ENCODE measurements around the gene MED29.

Gene MED29

DNA sequence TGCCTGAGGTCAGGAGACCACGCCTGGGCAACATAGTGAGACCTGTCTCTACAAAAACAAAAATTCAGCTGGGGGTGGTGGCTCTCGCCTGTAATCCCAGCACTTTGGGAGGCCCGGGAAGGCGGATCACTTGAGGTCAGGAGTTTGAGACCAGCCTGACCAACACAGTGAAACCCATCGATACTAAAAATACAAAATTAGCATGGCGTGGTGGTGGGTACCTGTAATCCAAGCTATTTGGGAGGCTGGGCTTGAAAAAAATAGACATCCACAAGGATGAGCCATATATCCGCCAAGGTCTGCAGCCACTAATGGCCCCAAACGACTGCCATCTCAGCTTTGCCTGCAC, 41.5 kb downstream of the MED29 start:
- H3K4me1 ChIP-seq (ENCODE audit: low read length): peaks cover 46% of the 10 kb centered on the region
- H3K9ac ChIP-seq (ENCODE audit: low read length): no peak overlapping the region
- H3K4me2 ChIP-seq (ENCODE audit: low read depth, low read length): no peak overlapping the region
- peaks cover 16% of the 10 kb centered on the region for H3K36me3 ChIP-seq (replicated peaks; ENCODE audit: insufficient read depth, low read length)
- H3K79me2 ChIP-seq (ENCODE audit: low read length): peaks cover 31% of the 10 kb centered on the region
- peak overlapping the region; percentile 99; the same call in 1 of the 2 replicates for H3K27ac ChIP-seq (ENCODE audit: low read length)
- H2AFZ ChIP-seq (ENCODE audit: low read length): no peak overlapping the region
- no peaks in the 10 kb centered on the region for H3K9me3 ChIP-seq (replicated peaks; ENCODE audit: insufficient read depth, low read length)
- H3K4me3 ChIP-seq (ENCODE audit: low read length): no peak overlapping the region
- no peak for DNase-seq
- TF ChIP-seq CTCF (IDR thresholded peaks at IDR 0.05; ENCODE audit: low read length) (no peak), EZH2 (optimal IDR thresholded peaks at IDR 0.05; ENCODE audit: low read depth, low read length) (no peak), EZH2phosphoT487 (IDR thresholded peaks at IDR 0.05; ENCODE audit: low read length) (no peak)
- no peaks in the 10 kb centered on the region for H3K9me2 ChIP-seq (replicated peaks; ENCODE audit: insufficient read depth, low read length)
- no peaks in the 10 kb centered on the region for H3K27me3 ChIP-seq (replicated peaks; ENCODE audit: insufficient read depth, low read length)
- H4K20me1 ChIP-seq (ENCODE audit: insufficient read depth, low read length): peaks cover 15% of the 10 kb centered on the region
- peaks cover 51% of the 10 kb centered on the region for H3F3A ChIP-seq (ENCODE audit: insufficient read depth, low read length)

DNA sequence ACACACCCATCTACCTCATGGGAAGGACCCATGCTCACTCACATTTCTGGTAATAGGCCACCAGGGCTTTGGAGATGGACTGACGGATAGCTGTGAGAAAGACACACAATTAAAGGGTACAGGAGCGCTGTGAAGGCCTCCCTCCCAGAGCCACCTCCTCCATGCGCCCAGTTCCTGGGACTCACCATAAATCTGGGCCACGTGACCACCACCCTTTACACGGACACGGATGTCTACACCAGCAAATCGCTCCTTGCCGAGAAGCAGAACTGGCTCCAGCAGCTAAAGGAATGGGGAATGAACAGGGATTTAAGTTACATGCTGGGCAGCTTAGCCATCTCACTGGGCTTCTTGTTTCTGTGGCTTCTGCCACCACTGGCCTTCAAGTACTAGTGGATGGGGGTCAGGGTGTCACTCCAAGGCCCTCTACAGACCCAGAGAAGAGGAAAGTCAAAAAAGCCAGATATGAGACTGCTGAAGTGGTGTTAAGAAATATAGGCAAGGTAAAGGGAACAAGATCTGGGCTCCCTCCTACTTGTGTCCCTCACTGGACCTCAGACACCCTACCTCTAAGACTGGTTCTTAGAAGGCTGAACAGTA, 42.4 kb downstream of the MED29 start:
- Histone ChIP-seq H4K20me1 (ENCODE audit: insufficient read depth, low read length) (peaks cover 15% of the 10 kb centered on the region), H3K9me3 (replicated peaks; ENCODE audit: insufficient read depth, low read length) (no peaks in the 10 kb centered on the region), H3K9me2 (replicated peaks; ENCODE audit: insufficient read depth, low read length) (no peaks in the 10 kb centered on the region), H3K4me3 (ENCODE audit: low read length) (no peak overlapping the region), H3K79me2 (ENCODE audit: low read length) (peaks cover 31% of the 10 kb centered on the region), H3K36me3 (replicated peaks; ENCODE audit: insufficient read depth, low read length) (peaks cover 16% of the 10 kb centered on the region), H3F3A (ENCODE audit: insufficient read depth, low read length) (peaks cover 51% of the 10 kb centered on the region), H3K9ac (ENCODE audit: low read length) (no peak overlapping the region), H3K4me2 (ENCODE audit: low read depth, low read length) (peak overlapping the region; percentile 68; the same call in 1 of the 2 replicates), H3K27ac (ENCODE audit: low read length) (peak overlapping the region; percentile 65; the same call in 1 of the 2 replicates), H2AFZ (ENCODE audit: low read length) (no peak overlapping the region), H3K4me1 (ENCODE audit: low read length) (peaks cover 46% of the 10 kb centered on the region), H3K27me3 (replicated peaks; ENCODE audit: insufficient read depth, low read length) (no peaks in the 10 kb centered on the region)
- no peak for TF ChIP-seq CTCF (IDR thresholded peaks at IDR 0.05; ENCODE audit: low read length)
- TF ChIP-seq EZH2 (optimal IDR thresholded peaks at IDR 0.05; ENCODE audit: low read depth, low read length): no peak
- no peak for TF ChIP-seq EZH2phosphoT487 (IDR thresholded peaks at IDR 0.05; ENCODE audit: low read length)
- DNase-seq: no peak

DNA sequence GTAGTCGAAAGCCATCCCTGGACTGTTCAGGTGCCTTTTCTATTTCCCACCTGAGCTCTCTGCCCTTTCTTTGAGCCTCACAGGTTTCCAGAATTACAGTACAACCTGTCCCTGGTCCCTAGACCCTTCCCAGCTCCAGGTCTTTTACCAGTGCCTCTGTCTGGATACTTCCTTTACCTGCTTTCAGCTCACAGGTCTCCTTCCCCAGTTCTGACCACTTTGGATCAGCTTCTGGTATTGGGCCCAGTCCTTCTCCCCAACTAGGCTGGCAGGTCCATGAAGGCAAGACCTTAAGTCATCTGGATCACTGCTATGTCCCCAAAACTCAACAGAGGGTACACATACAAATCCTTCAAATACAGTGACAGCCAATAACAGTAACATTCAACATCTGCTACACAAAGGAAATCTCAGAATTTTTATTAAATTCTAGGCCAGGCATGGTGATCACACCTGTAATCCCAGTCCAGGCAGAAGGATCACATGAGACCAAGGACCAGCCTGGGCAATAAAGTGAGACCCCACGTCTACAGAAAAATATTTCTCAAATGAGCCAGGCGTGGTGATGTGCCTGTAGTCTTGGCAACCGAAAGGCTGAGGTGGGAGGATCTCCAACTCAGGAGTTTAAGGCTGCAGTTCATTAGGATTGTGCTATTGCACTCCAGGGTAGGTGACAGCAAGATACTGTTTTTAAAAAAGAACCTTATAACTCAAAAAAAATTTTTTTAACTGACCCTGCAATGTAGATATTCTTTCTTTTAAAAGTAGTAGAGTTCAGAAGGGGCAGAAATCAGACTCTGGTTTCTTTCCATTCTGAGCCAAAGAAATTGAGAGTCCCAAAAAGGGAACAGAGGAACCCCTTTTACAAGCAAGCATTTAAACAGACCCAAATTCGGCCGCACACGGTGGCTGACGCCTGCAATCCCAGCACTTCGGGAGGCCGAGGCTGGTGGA, 43.2 kb downstream of the MED29 start:
- Histone ChIP-seq H3K27ac (ENCODE audit: low read length) (peak overlapping the region; percentile 65; the same call in 1 of the 2 replicates), H3F3A (ENCODE audit: insufficient read depth, low read length) (peaks cover 51% of the 10 kb centered on the region), H3K4me3 (ENCODE audit: low read length) (peak overlapping the region; percentile 100), H3K9me2 (replicated peaks; ENCODE audit: insufficient read depth, low read length) (no peaks in the 10 kb centered on the region), H3K9me3 (replicated peaks; ENCODE audit: insufficient read depth, low read length) (no peaks in the 10 kb centered on the region), H3K36me3 (replicated peaks; ENCODE audit: insufficient read depth, low read length) (peaks cover 16% of the 10 kb centered on the region), H3K4me1 (ENCODE audit: low read length) (peaks cover 46% of the 10 kb centered on the region), H3K9ac (ENCODE audit: low read length) (peak overlapping the region; percentile 96), H3K79me2 (ENCODE audit: low read length) (peaks cover 31% of the 10 kb centered on the region), H4K20me1 (ENCODE audit: insufficient read depth, low read length) (peaks cover 15% of the 10 kb centered on the region), H3K4me2 (ENCODE audit: low read depth, low read length) (peak overlapping the region; percentile 68), H2AFZ (ENCODE audit: low read length) (no peak overlapping the region), H3K27me3 (replicated peaks; ENCODE audit: insufficient read depth, low read length) (no peaks in the 10 kb centered on the region)
- DNase-seq: no peak
- TF ChIP-seq EZH2 (optimal IDR thresholded peaks at IDR 0.05; ENCODE audit: low read depth, low read length): no peak
- TF ChIP-seq EZH2phosphoT487 (IDR thresholded peaks at IDR 0.05; ENCODE audit: low read length): no peak
- TF ChIP-seq CTCF (IDR thresholded peaks at IDR 0.05; ENCODE audit: low read length): no peak
